Spleen (tissue), 7 donors: Measurements from ENCODE around the gene NUP210.

Experiments
- POLR2A ChIP-seq, 3 donors: fragments of 450-650 bp; IDR thresholded peaks; one replicate each; pipeline ENCODE4 v1.5.1; 2017; ENCODE audit warnings: antibody characterized with exemption in 3 of 3, mild to moderate bottlenecking in 1 of 3
- TF ChIP-seq, protein P1 (sequence below), 11 experiments: fragments of 200-600 bp in 7 of 11; fragments of 450-650 bp in 4 of 11; sonication (generic) in 4 of 11; IDR thresholded peaks in 8 of 11; conservative IDR thresholded peaks in 3 of 11; 1 replicate in 7 of 11; 2 replicates in 4 of 11; pipeline versions ENCODE4 v1.4.0 to v1.8.0; 2016 to 2021; ENCODE audit warnings: antibody characterized with exemption in 11 of 11, inconsistent platforms in 4 of 11, mild to moderate bottlenecking in 1 of 11
- donor health status: DM: no; HTN: no; CAD: no; lungs with moderate emphysema.
- donor health status: DM: no; HTN: no; CAD: no.
- donor health status: DM: no; HTN: no; CAD: no.

DNA sequence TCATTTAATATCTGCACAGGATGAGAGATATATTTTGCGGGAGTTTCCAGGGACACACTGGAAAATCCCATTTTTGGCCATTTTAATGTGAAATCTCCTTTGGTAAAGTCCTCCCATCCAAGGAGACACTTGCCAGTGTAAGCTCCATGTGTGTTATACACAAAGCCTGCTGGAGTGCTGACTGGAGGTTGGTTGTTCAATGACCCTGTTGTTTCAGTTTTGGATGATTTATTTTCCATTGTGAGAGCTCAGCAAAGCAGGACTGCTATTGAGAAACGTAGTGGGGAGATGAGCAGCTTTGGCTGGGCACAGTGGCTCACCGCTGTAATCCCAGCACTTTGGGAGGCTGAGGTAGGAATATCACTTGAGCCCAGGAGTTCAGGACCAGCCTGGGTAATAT, 127.7 kb downstream of the NUP210 start:
- TF ChIP-seq, protein P1, sequence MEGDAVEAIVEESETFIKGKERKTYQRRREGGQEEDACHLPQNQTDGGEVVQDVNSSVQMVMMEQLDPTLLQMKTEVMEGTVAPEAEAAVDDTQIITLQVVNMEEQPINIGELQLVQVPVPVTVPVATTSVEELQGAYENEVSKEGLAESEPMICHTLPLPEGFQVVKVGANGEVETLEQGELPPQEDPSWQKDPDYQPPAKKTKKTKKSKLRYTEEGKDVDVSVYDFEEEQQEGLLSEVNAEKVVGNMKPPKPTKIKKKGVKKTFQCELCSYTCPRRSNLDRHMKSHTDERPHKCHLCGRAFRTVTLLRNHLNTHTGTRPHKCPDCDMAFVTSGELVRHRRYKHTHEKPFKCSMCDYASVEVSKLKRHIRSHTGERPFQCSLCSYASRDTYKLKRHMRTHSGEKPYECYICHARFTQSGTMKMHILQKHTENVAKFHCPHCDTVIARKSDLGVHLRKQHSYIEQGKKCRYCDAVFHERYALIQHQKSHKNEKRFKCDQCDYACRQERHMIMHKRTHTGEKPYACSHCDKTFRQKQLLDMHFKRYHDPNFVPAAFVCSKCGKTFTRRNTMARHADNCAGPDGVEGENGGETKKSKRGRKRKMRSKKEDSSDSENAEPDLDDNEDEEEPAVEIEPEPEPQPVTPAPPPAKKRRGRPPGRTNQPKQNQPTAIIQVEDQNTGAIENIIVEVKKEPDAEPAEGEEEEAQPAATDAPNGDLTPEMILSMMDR (IDR thresholded peaks at IDR 0.05 in 8 of 11, conservative IDR thresholded peaks at IDR 0.05 in 3 of 11): no peak
- no peak for TF ChIP-seq POLR2A (IDR thresholded peaks at IDR 0.05)
